Panc1 (cell line): ENCODE data around the gene TTLL11. TPM values are rescaled to one million over a fixed set of nuclear protein-coding genes. Genes with fewer than 3 reads are reported as not detected.
A peak's percentile ranks its signal among the peaks of the same experiment; 100 is the strongest.

Experiments used
- ATAC-seq: fragments of 200-7000 bp; cut with Tn5 transposase; 2 replicates; pipeline ENCODE4 v1.9.1; 2020; ENCODE audit warnings: mild to moderate bottlenecking, moderate library complexity
- Bru-seq: library from RNA; stranded (reverse); fragments of 400-500 nt; gene quantifications from one replicate; lab custom pipeline; 2021; lab: Mats Ljungman, UMichigan
- BruChase-seq, 2 experiments: library from RNA; stranded (reverse); fragments of 400-500 nt; gene quantifications; one replicate each; lab custom pipeline; 2021; lab: Mats Ljungman, UMichigan
- BruUV-seq: library from RNA; stranded (reverse); fragments of 400-500 nt; replicated peaks from 2 replicates; lab custom pipeline; 2021; lab: Mats Ljungman, UMichigan
- CTCF ChIA-PET: fragments of 300-600 bp; sonication (Branson Sonifier 250); formaldehyde crosslinking; loops from one replicate; lab custom pipeline; 2022; ENCODE audit warnings: antibody characterized with exemption; lab: Charles Lee
- POLR2A ChIA-PET: fragments of 300-600 bp; sonication (Branson Sonifier 250); formaldehyde crosslinking; loops from one replicate; lab custom pipeline; 2022; ENCODE audit warnings: antibody characterized with exemption; lab: Charles Lee
- DNase-seq: peaks from one replicate; pipeline ENCODE4 v3.0.0-alpha.2; 2010; ENCODE audit warnings: low read depth, low spot score
- H3K27ac ChIP-seq: 2 replicates; pipeline ENCODE4 v1.5.1; 2011; ENCODE audit warnings: mild to moderate bottlenecking, low read length, inconsistent platforms
- H3K27me3 ChIP-seq: fragments of 200-500 bp; sonication (Bioruptor generic); 2 replicates; pipeline ENCODE4 v1.6.0; 2014; ENCODE audit warnings: low read length, inconsistent platforms; ENCODE audit not compliant: control insufficient read depth, insufficient read depth
- H3K36me3 ChIP-seq: fragments of 200-500 bp; sonication (Bioruptor generic); 2 replicates; pipeline ENCODE4 v1.5.1; 2014; ENCODE audit warnings: inconsistent platforms, mild to moderate bottlenecking, low read length, moderate library complexity; ENCODE audit not compliant: control insufficient read depth, insufficient read depth
- H3K4me1 ChIP-seq: 2 replicates; pipeline ENCODE4 v1.5.1; 2011; ENCODE audit warnings: inconsistent platforms, mild to moderate bottlenecking, low read length, moderate library complexity; ENCODE audit not compliant: control insufficient read depth, insufficient read depth
- H3K4me3 ChIP-seq, 2 experiments: 2 replicates each; pipeline ENCODE4 v1.5.1; 2011 to 2012; ENCODE audit warnings: low read depth in 2 of 2, low read length in 2 of 2, mild to moderate bottlenecking in 2 of 2, inconsistent platforms in 1 of 2, moderate library complexity in 1 of 2
- H3K9me3 ChIP-seq: fragments of 200-500 bp; sonication (Bioruptor generic); 2 replicates; pipeline ENCODE4 v1.5.1; 2014; ENCODE audit warnings: low read depth, mild to moderate bottlenecking, inconsistent platforms, low read length, moderate library complexity; ENCODE audit not compliant: control insufficient read depth, insufficient read depth
- CTCF ChIP-seq: fragments of 450-650 bp; IDR thresholded peaks from 2 replicates; pipeline ENCODE4 v1.5.1; 2017; ENCODE audit warnings: mild to moderate bottlenecking
- POLR2AphosphoS5 ChIP-seq: IDR thresholded peaks from 2 replicates; pipeline ENCODE4 v1.6.1; 2012; ENCODE audit warnings: mild to moderate bottlenecking, low read depth, low read length, moderate library complexity
- REST ChIP-seq, 2 experiments: IDR thresholded peaks; 2 replicates each; pipeline ENCODE4 v1.6.1; 2011 to 2012; ENCODE audit warnings: low read depth in 2 of 2, control low read depth in 1 of 2, low read length in 1 of 2, mild to moderate bottlenecking in 1 of 2, moderate library complexity in 1 of 2; ENCODE audit not compliant: insufficient read depth in 1 of 2
- SIN3A ChIP-seq: IDR thresholded peaks from 2 replicates; pipeline ENCODE4 v1.6.1; 2012; ENCODE audit warnings: low read depth, mild to moderate bottlenecking, low read length, moderate library complexity, borderline replicate concordance; ENCODE audit not compliant: insufficient read depth
- TCF7L2 ChIP-seq: IDR thresholded peaks from 2 replicates; pipeline ENCODE4 v1.6.1; 2011; ENCODE audit warnings: mild to moderate bottlenecking, low read depth, low read length, inconsistent platforms
- in situ Hi-C: cut with HindIII; loops from 2 replicates; pipeline ENCODE4 v1.10.0; 2016; ENCODE audit warnings: low sequenced_read_pairs, low pct_unique_long_range_greater_than_20kb
- intact Hi-C: fragments of 100-400 bp; cut with micrococcal nuclease; formaldehyde crosslinking; loops from one replicate; pipeline ENCODE4 v1.10.0; 2022; ENCODE audit not compliant: unreplicated experiment
- long read RNA-seq: library from polyadenylated mRNA; unstranded; transcript quantifications from one replicate; pipeline ENCODE4 v2.0.0, GENCODE V29; 2021; ENCODE audit not compliant: unreplicated experiment
- polyA plus RNA-seq: library from polyadenylated mRNA; unstranded; fragments of >200 nt; gene quantifications from one replicate; pipeline ENCODE4 v1.2.1, GENCODE V29; 2012; ENCODE audit warnings: missing spikeins; ENCODE audit not compliant: insufficient read length
- total RNA-seq: library from RNA; stranded (reverse); gene quantifications from one replicate; pipeline ENCODE4 v1.2.1, GENCODE V29; 2021; ENCODE audit not compliant: unreplicated experiment

TTLL11 gene
- 1.1 TPM for total RNA-seq
- 0.93 TPM for polyA plus RNA-seq
- Bru-seq, nascent RNA: percentile 37 among the genes with signal in this experiment
- percentile 35 among the genes with signal in this experiment for BruChase-seq, experiment 1, labeled RNA remaining after a 2-hour chase
- BruChase-seq, experiment 2, labeled RNA remaining after a 6-hour chase: percentile 34 among the genes with signal in this experiment
- long read RNA-seq, partial matches to known transcripts: 1 of 3 reads
- long read RNA-seq, other reads (novel, unspliced or antisense): 0 of 3 reads

GRCh38 chr9:122092611-122093506 lies at the start of gene TTLL11:
TSS of gene TTLL11 (minus strand) at chr9:122093308. CDS start at chr9:122093148, 160 bp downstream.
- intact Hi-C loops: loop anchor here (10.0 kb wide), 1 partner anchor 362 kb away; no protein-coding TSS in a partner anchor
- BruUV-seq: no TSS peak
- DNase-seq (peak; percentile 27), ATAC-seq (peak; percentile 97)
- ChIA-PET CTCF (no interaction called here), POLR2A (no interaction called here)
- Histone ChIP-seq H3K36me3 (no peaks in the 10 kb centered on the region), H3K4me3 (peak within 1 kb of the TSS; percentile 62 to 69), H3K27ac (no peak within 1 kb of the TSS), H3K4me1 (no peaks in the 10 kb centered on the region), H3K27me3 (no peaks in the 10 kb centered on the region), H3K9me3 (no peaks in the 10 kb centered on the region)
- TF ChIP-seq CTCF (no peak), TCF7L2 (peak; percentile 73; the same call in 1 of the 2 replicates), SIN3A (peak; percentile 85; the same call in 1 of the 2 replicates), REST (IDR thresholded peaks at IDR 0.05; ENCODE audit: insufficient read depth in 1 of 2, low read depth in 2 of 2, low read length in 1 of 2) (peak; percentile 56 to 80; a peak in 3 of 4 replicates), POLR2AphosphoS5 (no peak)
- in situ Hi-C loops: no loop called here

- TF ChIP-seq SIN3A (no peak), REST (IDR thresholded peaks at IDR 0.05; ENCODE audit: insufficient read depth in 1 of 2, low read depth in 2 of 2, low read length in 1 of 2) (no peak), CTCF (no peak), TCF7L2 (no peak), POLR2AphosphoS5 (no peak)
- Histone ChIP-seq H3K36me3 (peaks cover 2% of the 10 kb centered on the region), H3K9me3 (no peaks in the 10 kb centered on the region), H3K4me3 (no peak overlapping the region), H3K4me1 (peaks cover 3% of the 10 kb centered on the region; the same call in 1 of the 2 replicates), H3K27ac (no peak overlapping the region), H3K27me3 (no peaks in the 10 kb centered on the region)
- DNase-seq (no peak), ATAC-seq (no peak)
- no TSS peak for BruUV-seq
- ChIA-PET POLR2A (no interaction called here), CTCF (no interaction called here)
- in situ Hi-C loops (no loop called here), intact Hi-C loops (no loop called here)
Observed at GRCh38 chr9:122141671-122142070, 48.6 kb upstream of the TTLL11 start.
